ENCODE measurements around the gene ABLIM2.

Gene ABLIM2

DNA sequence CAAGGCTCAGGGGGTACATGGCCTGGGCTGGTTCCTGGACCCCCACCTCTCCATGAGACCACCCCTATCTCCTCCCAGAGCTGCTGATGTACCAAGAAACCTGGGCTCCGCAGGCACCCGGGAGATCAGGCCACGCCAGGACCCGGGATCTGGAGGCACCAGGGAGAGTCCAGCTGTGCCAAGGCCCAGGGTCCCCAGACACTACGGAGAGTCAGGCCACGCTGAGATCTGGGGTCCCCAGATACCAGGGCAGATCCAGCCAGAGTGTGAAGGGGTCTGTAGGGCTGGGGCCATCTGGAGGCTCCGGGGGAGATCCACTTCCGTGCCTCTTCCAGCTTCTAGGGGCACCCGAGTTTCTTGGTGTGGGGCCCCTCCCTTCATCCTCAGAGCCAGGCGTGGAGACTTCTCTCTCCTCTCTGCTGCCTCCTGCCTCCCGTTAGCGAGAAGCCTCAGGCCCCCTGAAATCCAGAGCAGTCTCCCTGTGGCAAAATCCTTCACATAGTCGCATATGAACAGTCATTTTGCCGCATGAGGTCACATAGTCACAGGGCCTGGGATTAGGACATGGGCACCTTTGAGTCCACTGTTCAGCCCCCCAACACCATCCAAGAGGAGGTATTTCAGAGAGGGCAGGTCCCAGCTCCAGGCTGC, 9.7 kb downstream of the ABLIM2 start:
- DNase-seq (ENCODE audit: extremely low read depth, low read depth) = no peak
- TF ChIP-seq, protein P1, sequence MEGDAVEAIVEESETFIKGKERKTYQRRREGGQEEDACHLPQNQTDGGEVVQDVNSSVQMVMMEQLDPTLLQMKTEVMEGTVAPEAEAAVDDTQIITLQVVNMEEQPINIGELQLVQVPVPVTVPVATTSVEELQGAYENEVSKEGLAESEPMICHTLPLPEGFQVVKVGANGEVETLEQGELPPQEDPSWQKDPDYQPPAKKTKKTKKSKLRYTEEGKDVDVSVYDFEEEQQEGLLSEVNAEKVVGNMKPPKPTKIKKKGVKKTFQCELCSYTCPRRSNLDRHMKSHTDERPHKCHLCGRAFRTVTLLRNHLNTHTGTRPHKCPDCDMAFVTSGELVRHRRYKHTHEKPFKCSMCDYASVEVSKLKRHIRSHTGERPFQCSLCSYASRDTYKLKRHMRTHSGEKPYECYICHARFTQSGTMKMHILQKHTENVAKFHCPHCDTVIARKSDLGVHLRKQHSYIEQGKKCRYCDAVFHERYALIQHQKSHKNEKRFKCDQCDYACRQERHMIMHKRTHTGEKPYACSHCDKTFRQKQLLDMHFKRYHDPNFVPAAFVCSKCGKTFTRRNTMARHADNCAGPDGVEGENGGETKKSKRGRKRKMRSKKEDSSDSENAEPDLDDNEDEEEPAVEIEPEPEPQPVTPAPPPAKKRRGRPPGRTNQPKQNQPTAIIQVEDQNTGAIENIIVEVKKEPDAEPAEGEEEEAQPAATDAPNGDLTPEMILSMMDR (IDR thresholded peaks at IDR 0.05; ENCODE audit: low read depth, low read length) = no peak

DNA sequence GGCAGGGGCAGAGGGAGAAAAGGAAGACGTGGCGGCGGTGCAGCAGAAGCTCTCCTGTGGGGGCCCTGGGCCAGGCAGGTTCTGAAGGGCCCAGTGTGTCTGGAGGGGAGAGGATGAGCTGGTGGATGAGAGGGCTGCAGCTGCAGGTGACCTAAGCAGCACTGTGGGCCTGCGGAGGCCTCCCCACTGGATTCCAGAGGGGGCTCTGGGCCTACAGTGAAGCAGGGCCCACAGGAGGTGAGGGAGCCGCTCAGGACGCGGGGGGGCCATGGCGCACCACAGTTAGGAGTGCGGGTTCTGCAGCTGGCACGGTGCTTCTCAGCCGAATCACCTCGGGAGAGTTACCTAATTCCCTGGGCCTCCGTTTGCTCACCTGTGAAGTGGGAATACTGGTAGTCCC, 10.5 kb downstream of the ABLIM2 start:
- no peak for DNase-seq (ENCODE audit: extremely low read depth, low read depth)
- TF ChIP-seq, protein P1 (IDR thresholded peaks at IDR 0.05; ENCODE audit: low read depth, low read length) = no peak

DNA sequence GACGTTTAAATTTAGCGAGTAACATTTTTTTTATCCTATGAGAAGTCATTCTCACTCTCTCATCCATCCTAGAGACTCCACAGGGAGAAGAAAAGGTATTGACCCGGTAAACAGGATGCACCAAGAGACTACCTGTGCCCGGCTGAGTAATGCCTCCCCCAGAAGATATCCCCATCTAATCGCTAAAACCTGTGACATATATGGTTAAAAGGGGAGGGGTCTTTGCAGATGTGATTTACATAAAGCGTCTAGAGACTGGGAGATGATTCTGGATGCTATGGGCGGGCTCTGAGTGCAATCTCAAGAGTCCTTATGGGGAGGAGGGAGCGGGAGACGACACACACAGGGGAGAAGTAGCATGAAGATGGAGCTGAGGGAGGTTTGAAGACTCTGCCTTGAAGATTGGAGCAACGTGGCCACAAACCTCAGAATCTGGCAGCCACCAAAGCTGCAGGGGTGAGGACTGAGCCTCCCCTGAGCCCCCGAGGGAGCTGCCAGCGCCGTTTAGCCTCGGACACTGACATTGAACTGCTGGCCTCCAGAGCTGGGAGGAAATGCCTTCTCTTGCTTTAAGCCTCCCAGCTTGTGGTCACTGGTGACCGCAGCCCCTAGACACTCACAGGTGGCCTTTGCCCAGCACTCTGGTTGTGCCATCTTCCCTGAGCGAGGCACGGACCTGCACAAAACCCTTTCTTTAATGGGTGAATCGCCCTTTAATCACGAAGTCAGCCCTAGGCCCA, 11.2 kb downstream of the ABLIM2 start:
- no peak for DNase-seq (ENCODE audit: extremely low read depth, low read depth)
- TF ChIP-seq, protein P1 (IDR thresholded peaks at IDR 0.05; ENCODE audit: low read depth, low read length) = no peak

DNA sequence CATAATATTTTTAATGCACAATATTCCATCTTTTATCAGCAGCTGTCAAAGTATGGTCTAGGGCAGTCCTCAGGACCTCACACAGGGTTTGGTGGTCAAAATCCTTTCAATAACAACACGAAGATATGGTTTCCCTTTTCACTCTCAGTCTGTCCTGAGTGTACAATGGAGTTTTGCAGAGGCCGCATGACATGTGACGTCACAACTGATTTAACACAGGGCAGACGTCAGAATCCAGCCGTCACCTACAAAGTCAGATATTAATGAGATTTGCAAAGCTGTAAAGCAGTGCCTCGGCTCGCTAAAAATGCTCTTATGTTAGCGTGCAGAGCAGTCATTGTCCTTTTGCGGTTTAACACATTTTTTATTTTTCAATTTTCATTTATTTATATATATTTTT, 12.5 kb downstream of the ABLIM2 start:
- DNase-seq (ENCODE audit: extremely low read depth, low read depth) = no peak
- TF ChIP-seq, protein P1 (IDR thresholded peaks at IDR 0.05; ENCODE audit: low read depth, low read length) = no peak

DNA sequence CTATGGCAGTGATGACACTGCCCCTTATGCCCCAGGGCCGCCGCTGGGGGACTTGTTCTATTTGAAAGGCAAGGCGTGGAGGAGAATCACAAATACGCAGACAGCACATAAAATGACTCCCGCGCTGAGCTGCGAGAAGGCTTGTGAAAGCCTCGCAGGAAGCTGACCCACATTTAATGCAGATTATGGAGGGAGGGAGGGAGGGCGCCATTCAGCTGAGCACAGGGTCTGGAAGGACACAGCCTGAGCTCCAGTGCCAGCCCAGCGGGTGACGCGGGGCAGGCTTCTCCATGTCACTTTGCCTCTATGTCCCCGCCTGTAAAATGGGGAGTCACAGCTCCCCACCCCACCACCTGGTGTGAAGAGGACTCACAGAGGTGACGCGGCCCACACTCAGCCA, 14.3 kb downstream of the ABLIM2 start:
- TF ChIP-seq, protein P1 (IDR thresholded peaks at IDR 0.05; ENCODE audit: low read depth, low read length) = no peak
- DNase-seq (ENCODE audit: extremely low read depth, low read depth) = no peak

DNA sequence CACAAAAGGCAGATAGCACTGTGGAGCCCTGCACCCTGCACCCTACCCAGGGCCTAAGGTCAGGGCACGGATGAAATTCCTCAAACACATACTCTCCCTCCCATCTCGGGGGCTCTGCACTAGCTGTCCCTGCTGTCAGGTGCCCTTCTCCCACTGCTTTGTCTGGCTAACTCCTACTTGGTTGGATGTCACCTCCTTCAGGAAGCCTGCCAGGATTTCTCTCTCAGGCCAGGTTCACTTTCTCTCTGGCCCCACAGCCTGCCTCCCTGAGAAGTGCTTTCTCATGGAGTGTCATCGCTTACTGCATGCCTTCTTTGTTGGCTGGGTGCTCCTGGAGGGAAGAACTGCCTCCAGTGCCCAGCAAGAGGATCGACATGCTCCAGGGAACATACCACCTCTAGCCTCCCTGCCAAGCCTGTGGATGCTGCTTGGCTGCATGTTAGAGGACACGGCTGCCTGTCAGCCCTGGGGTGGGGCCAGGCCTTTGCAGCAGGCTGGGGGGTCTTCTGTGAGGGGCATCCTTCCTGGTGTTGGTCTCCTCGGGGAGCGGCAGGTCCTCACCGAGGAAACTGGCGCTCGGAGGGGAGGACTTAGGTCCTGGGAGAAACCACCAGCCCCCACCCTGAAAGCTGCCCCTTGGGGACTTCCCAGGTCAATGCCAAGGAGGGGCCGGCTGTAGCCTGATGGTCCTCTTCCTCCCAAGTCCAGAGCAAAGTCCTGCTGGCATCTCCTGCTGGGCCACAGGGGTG, 15.0 kb downstream of the ABLIM2 start:
- TF ChIP-seq, protein P1 (IDR thresholded peaks at IDR 0.05; ENCODE audit: low read depth, low read length) = no peak
- no peak for DNase-seq (ENCODE audit: extremely low read depth, low read depth)

DNA sequence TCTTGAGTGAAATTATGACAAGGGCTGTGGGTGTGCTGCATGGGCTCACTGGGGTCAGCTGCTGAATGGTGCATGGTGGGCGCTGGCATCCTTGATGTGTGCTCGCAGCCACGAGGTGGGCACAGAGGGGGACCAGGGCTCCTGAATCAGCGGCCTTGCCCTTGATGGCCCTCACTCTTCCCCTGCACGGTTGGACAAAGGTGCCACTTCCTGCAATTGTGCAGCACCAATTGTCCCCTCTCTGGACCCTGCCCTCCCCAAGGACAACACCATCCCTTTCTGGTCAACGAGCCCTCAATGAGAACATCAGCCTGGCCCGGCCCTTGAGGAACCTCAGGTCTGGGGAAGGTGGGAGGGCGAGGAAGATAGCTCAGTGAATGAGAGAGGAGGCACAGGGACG, 16.1 kb downstream of the ABLIM2 start:
- DNase-seq (ENCODE audit: extremely low read depth, low read depth) = no peak
- TF ChIP-seq, protein P1 (IDR thresholded peaks at IDR 0.05; ENCODE audit: low read depth, low read length) = no peak

All from AG09319 (cell line).